Neural crest cell (in vitro differentiated cells): ENCODE results near the gene CEP135. TPM values are rescaled to one million over a fixed set of nuclear protein-coding genes. Genes with fewer than 3 reads are reported as not detected.
A peak's percentile ranks its signal among the peaks of the same experiment; 100 is the strongest.

Source experiments
- DNase-seq: peaks from one replicate; pipeline ENCODE4 v3.0.0; 2021; ENCODE audit warnings: low read depth, mixed read lengths, low spot score
- H3K27ac Mint-ChIP-seq: one replicate; pipeline ENCODE4 v1.8.0; 2021; ENCODE audit warnings: mild to moderate bottlenecking, mixed read lengths; ENCODE audit not compliant: unreplicated experiment
- H3K27me3 Mint-ChIP-seq: 2 replicates; pipeline ENCODE4 v1.8.0; 2021; ENCODE audit warnings: low read depth, mild to moderate bottlenecking, mixed read lengths
- H3K36me3 Mint-ChIP-seq: 2 replicates; pipeline ENCODE4 v1.8.0; 2021; ENCODE audit warnings: low read depth, mild to moderate bottlenecking, mixed read lengths
- H3K4me1 Mint-ChIP-seq: 2 replicates; pipeline ENCODE4 v1.8.0; 2021; ENCODE audit warnings: mixed read lengths
- H3K4me3 Mint-ChIP-seq: one replicate; pipeline ENCODE4 v1.8.0; 2021; ENCODE audit warnings: mild to moderate bottlenecking, mixed read lengths
- H3K9me3 Mint-ChIP-seq: 2 replicates; pipeline ENCODE4 v1.8.0; 2021; ENCODE audit warnings: mixed read lengths
- CTCF ChIP-seq: fragments of 200-600 bp; sonication (generic); conservative IDR thresholded peaks from 2 replicates; pipeline ENCODE4 v1.5.0; 2021; ENCODE audit warnings: antibody characterized with exemption, mild to moderate bottlenecking
- total RNA-seq: library from RNA; stranded (reverse); gene quantifications from 2 replicates; pipeline ENCODE4 v1.2.1, GENCODE V29; 2021

CEP135 gene
- total RNA-seq, 1 donor from 2014 or later: 16.8 TPM

GRCh38 chr4:56008206-56008605, 59.5 kb downstream of the CEP135 start:
- peaks cover 54% of the 10 kb centered on the region for H3K36me3 Mint-ChIP-seq

GRCh38 chr4:56026596-56026995, 77.9 kb downstream of the CEP135 start:
- Mint-ChIP-seq H3K27ac (no peak overlapping the region), H3K9me3 (no peaks in the 10 kb centered on the region), H3K4me1 (no peaks in the 10 kb centered on the region), H3K36me3 (peaks cover 37% of the 10 kb centered on the region), H3K27me3 (no peaks in the 10 kb centered on the region), H3K4me3 (no peak overlapping the region)
- no peak for DNase-seq
- TF ChIP-seq CTCF: no peak

More at GRCh38 chr4:56008206-56008605, 59.5 kb downstream of the CEP135 start:
- Mint-ChIP-seq H3K4me3 (no peak overlapping the region), H3K27ac (no peak overlapping the region), H3K4me1 (no peaks in the 10 kb centered on the region), H3K9me3 (peaks cover 3% of the 10 kb centered on the region), H3K27me3 (no peaks in the 10 kb centered on the region)
- DNase-seq: no peak
- no peak for TF ChIP-seq CTCF

GRCh38 chr4:56028165-56028564, 79.4 kb downstream of the CEP135 start:
- H3K27me3 Mint-ChIP-seq: no peaks in the 10 kb centered on the region
- TF ChIP-seq CTCF: no peak

GRCh38 chr4:56038487-56039162, 89.9 kb downstream of the CEP135 start:
- Mint-ChIP-seq H3K27me3 (peaks cover 13% of the 10 kb centered on the region), H3K36me3 (no peaks in the 10 kb centered on the region), H3K27ac (no peak overlapping the region), H3K4me3 (no peak overlapping the region), H3K9me3 (peaks cover 3% of the 10 kb centered on the region), H3K4me1 (peaks cover 12% of the 10 kb centered on the region)
- peak; percentile 18 for DNase-seq
- TF ChIP-seq CTCF: no peak

More at GRCh38 chr4:56028165-56028564, 79.4 kb downstream of the CEP135 start:
- Mint-ChIP-seq H3K4me3 (no peak overlapping the region), H3K9me3 (no peaks in the 10 kb centered on the region), H3K4me1 (no peaks in the 10 kb centered on the region), H3K36me3 (peaks cover 29% of the 10 kb centered on the region), H3K27ac (no peak overlapping the region)
- no peak for DNase-seq

GRCh38 chr4:56040842-56041241, 92.1 kb downstream of the CEP135 start:
- DNase-seq: no peak
- no peak for TF ChIP-seq CTCF
- Mint-ChIP-seq H3K27me3 (peaks cover 13% of the 10 kb centered on the region), H3K9me3 (peaks cover 3% of the 10 kb centered on the region), H3K27ac (no peak overlapping the region), H3K4me1 (peaks cover 12% of the 10 kb centered on the region), H3K36me3 (no peaks in the 10 kb centered on the region), H3K4me3 (no peak overlapping the region)
